HT-29 (cell line): ENCODE results near the gene EXOSC6. TPM values are rescaled to one million over a fixed set of nuclear protein-coding genes. Genes with fewer than 3 reads are reported as not detected.
"Not testable (repeated sequence)": the region's sequence is repeated elsewhere in the genome, so short reads cannot be mapped to it uniquely, and the experiment has no call there.

Experiments
- DNase-seq: peaks from one replicate; pipeline ENCODE4 v3.0.0-alpha.2; 2015; ENCODE audit warnings: low spot score
- small RNA-seq: library from RNA; depleted of rRNA; stranded (forward); fragments of <200 nt; gene quantifications from one replicate; pipeline ENCODE3, GENCODE V24; 2014
- total RNA-seq: library from RNA; depleted of rRNA; stranded (reverse); fragments of >200 nt; shearing (Covaris generic); gene quantifications from 2 replicates; pipeline ENCODE4 v1.2.3, GENCODE V29; 2014; rRNA removed

EXOSC6 gene
- total RNA-seq, 1 experiment from 2014 or later, result 28.5 TPM

DNA sequence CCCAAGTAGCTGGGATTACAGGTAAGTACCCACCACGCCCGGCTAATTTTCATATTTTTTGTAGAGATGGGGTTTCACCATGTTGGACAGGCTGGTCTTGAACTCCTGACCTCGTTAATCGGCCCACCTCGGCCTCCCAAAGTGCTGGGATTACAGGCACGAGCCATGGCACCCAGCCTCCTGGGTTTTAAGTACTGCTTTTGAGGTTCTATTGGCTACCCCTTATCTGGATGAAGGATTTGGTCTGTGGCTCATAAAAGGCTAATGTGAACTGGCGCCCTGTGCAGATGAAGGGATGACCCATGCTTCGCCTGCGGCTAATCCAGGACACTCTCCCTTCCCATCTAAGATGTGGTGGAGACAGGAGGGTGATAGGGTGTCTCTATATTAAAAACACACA, 52.6 kb downstream of the EXOSC6 start:
- DNase-seq, result not testable (repeated sequence)

GRCh38 chr16:70198666-70199065, 53.1 kb downstream of the EXOSC6 start:
- not testable (repeated sequence) for DNase-seq

DNA sequence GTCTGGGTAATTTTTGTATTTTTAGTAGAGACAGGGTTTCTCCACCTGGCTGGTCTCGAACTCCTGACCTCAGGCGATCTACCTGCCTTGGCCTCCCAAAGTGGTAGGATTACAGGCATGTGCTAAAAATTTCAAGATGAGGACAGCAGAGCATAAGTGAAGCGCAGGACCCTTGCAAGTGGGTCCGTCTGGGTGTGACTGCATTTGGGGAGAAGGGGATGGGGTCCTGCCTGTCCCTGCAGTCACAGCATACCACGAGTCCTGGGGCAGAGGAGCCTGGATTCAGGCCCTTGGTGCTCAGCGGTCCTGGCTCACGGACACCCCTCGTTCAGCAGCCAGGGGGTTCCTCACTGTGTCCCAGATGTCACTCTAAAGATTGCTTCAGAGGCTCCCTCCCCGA, 53.5 kb downstream of the EXOSC6 start:
- DNase-seq, result not testable (repeated sequence)

DNA sequence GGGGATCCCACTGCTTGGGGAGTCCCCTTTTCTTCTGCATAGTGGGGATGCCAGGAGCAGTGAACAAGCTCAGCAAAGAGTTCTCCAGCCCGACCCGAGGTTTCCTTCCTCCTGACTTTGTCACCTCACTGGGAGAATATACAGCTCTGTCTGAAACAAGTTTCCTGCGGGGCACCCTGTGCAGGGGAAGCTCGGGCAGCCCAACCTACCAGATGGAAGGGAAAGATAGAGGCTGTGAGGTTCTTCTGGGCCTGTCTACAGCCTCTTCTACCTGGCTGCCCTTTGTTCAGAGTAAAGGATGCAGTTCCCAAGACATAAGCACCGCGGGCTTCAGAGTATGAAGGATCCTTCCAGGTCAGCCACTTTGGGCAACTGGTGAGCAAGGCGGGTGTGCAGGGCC, 54.1 kb downstream of the EXOSC6 start:
- DNase-seq, result not testable (repeated sequence)

Small RNA genes within 50 kb of the gene (small RNA-seq; reads per million reads assigned to genes)
- gene AC009060.2, result not detected
- gene RN7SL279P, result not detected

Other genes starting within 250 kb of the EXOSC6 start
- 10.4 and 13.7 TPM in 2 replicates for gene PDPR, start 137.6 kb downstream of the EXOSC6 start, total RNA-seq
- gene CLEC18C, start 78.2 kb downstream of the EXOSC6 start, total RNA-seq, result 0.33 and 0.76 TPM in 2 replicates
- gene AARS1, start 37.6 kb upstream of the EXOSC6 start, total RNA-seq, result 71.3 and 79.2 TPM in 2 replicates
- gene DDX19B, start 47.2 kb upstream of the EXOSC6 start, total RNA-seq, result 42.8 and 43.7 TPM in 2 replicates
- gene DDX19A, start 95.0 kb upstream of the EXOSC6 start, total RNA-seq, result 35.4 and 37.5 TPM in 2 replicates
- gene ST3GAL2, start 187.2 kb upstream of the EXOSC6 start, total RNA-seq, result 54.7 and 84.7 TPM in 2 replicates
- gene FCSK, start 202.7 kb upstream of the EXOSC6 start, total RNA-seq, result 21.4 and 25.6 TPM in 2 replicates